K562 (cell line): ENCODE results near the gene CEMP1. TPM values are rescaled to one million over a fixed set of nuclear protein-coding genes. Genes with fewer than 3 reads are reported as not detected.

ENCODE experiments used
- GABPA ChIP-seq: fragments of 200-800 bp; sonication (Bioruptor generic); conservative IDR thresholded peaks from 2 replicates; pipeline ENCODE4 v1.6.1; 2016; ENCODE audit warnings: low read depth, missing genetic modification characterization, missing compliant biosample characterization
- HEY1 ChIP-seq: fragments of 250-450 bp; sonication (Bioruptor Pico); IDR thresholded peaks from 2 replicates; pipeline ENCODE4 v1.5.0; 2020; ENCODE audit warnings: mild to moderate bottlenecking, moderate library complexity, borderline replicate concordance
- KLF10 ChIP-seq: fragments of 250-450 bp; sonication (Bioruptor Pico); IDR thresholded peaks from 2 replicates; pipeline ENCODE4 v1.6.1; 2021; ENCODE audit warnings: matching md5 sums
- MYC ChIP-seq, 2 experiments: fragments of 250-450 bp in 1 of 2; sonication (Bioruptor Pico) in 1 of 2; IDR thresholded peaks; 2 replicates each; pipeline versions ENCODE4 v1.5.1 to v1.6.1; 2012 to 2021; ENCODE audit warnings: low read depth in 2 of 2, borderline replicate concordance in 1 of 2, improper control_type of control experiment in 1 of 2, low read length in 1 of 2, mild to moderate bottlenecking in 1 of 2, moderate library complexity in 1 of 2
- NFE2 ChIP-seq: IDR thresholded peaks from 2 replicates; pipeline ENCODE4 v1.6.1; 2014; ENCODE audit warnings: antibody characterized with exemption, low read depth
- NR2C2 ChIP-seq, 2 experiments: fragments of 200-800 bp in 1 of 2; sonication (Bioruptor generic) in 1 of 2; sonication (generic) in 1 of 2; formaldehyde crosslinking in 1 of 2; IDR thresholded peaks; 2 replicates each; pipeline versions ENCODE4 v1.6.1 to v1.8.0; 2016 to 2022; ENCODE audit warnings: mild to moderate bottlenecking in 1 of 2, missing compliant biosample characterization in 1 of 2, missing genetic modification characterization in 1 of 2, missing genetic modification reagents in 1 of 2
- NR3C1 ChIP-seq: sonication (generic); formaldehyde crosslinking; IDR thresholded peaks from 2 replicates; pipeline ENCODE4 v1.8.1; 2022; ENCODE audit warnings: missing genetic modification reagents
- NRF1 ChIP-seq, 2 experiments: fragments of 450-650 bp; IDR thresholded peaks in 1 of 2; conservative IDR thresholded peaks in 1 of 2; 2 replicates each; pipeline ENCODE4 v1.6.1; 2014; ENCODE audit warnings: mild to moderate bottlenecking in 2 of 2
- RBM14 ChIP-seq: fragments of 200-400 bp; formaldehyde crosslinking; IDR thresholded peaks from 2 replicates; pipeline ENCODE4 v1.6.1; 2018; ENCODE audit warnings: low read depth, mild to moderate bottlenecking, low read length, moderate library complexity, borderline replicate concordance; ENCODE audit not compliant: insufficient read depth
- SMC3 ChIP-seq: conservative IDR thresholded peaks from 2 replicates; pipeline ENCODE4 v1.6.1; 2011; ENCODE audit warnings: low read depth, low read length, improper control_type of control experiment; ENCODE audit not compliant: insufficient read depth
- SNIP1 ChIP-seq: fragments of 450-650 bp; IDR thresholded peaks from 2 replicates; pipeline ENCODE4 v1.7.1; 2017; ENCODE audit warnings: low read depth, mild to moderate bottlenecking
- STAG1 ChIP-seq: sonication (generic); formaldehyde crosslinking; IDR thresholded peaks from 2 replicates; pipeline ENCODE4 v1.5.0; 2020; ENCODE audit warnings: missing genetic modification reagents, borderline replicate concordance
- TBP ChIP-seq: optimal IDR thresholded peaks from 2 replicates; pipeline ENCODE3; 2011; ENCODE audit warnings: low read depth, low read length, improper control_type of control experiment
- U2AF1 ChIP-seq: fragments of 200-400 bp; formaldehyde crosslinking; optimal IDR thresholded peaks from 2 replicates; pipeline ENCODE3; 2017; ENCODE audit warnings: mild to moderate bottlenecking, low read depth, low read length, moderate library complexity
- ZNF717 ChIP-seq: fragments of 250-450 bp; sonication (Bioruptor Pico); IDR thresholded peaks from 2 replicates; pipeline ENCODE4 v1.5.0; 2021
- polyA plus RNA-seq, 8 experiments: library from polyadenylated mRNA; depleted of rRNA in 4 of 8; stranded (reverse) in 5 of 8; unstranded in 3 of 8; fragments of >200 nt; fragmentation: Nextera tagmentation in 2 of 8; fragmentation: Illumina TruSeq in 1 of 8; extraction: Ambion mirVana in 2 of 8; extraction: Trizol in 1 of 8; gene quantifications; 2 replicates each; pipeline versions ENCODE4 v1.2.1 to v1.2.3, GENCODE V29; 2011 to 2014; ENCODE audit warnings: inconsistent platforms in 1 of 8, missing spikeins in 1 of 8
- total RNA-seq, 7 experiments: library from RNA; depleted of rRNA in 6 of 7; stranded (reverse); fragments of >200 nt in 6 of 7; fragmentation: Illumina TruSeq in 2 of 7; extraction: Trizol in 2 of 7; gene quantifications; 2 replicates each; pipeline versions ENCODE4 v1.2.1 to v1.2.3, GENCODE V29; 2011 to 2021; ENCODE audit warnings: low replicate concordance in 1 of 7
- TF ChIP-seq, protein P1 (sequence below): fragments of 450-650 bp; formaldehyde crosslinking; IDR thresholded peaks from 2 replicates; pipeline ENCODE4 v1.4.0; 2022; ENCODE audit warnings: missing genetic modification characterization
- TF ChIP-seq, protein P2 (sequence below): fragments of 450-650 bp; IDR thresholded peaks from 2 replicates; pipeline ENCODE4 v1.6.1; 2016; ENCODE audit warnings: low read depth, mild to moderate bottlenecking, moderate library complexity
- TF ChIP-seq, protein P3 (sequence below): fragments of 450-650 bp; IDR thresholded peaks from 2 replicates; pipeline ENCODE4 v1.6.1; 2018; ENCODE audit warnings: mild to moderate bottlenecking, low read depth; ENCODE audit not compliant: partially characterized antibody
- TF ChIP-seq, protein P4 (sequence below): fragments of 450-650 bp; IDR thresholded peaks from 2 replicates; pipeline ENCODE4 v1.6.1; 2017; ENCODE audit warnings: antibody characterized with exemption, mild to moderate bottlenecking
- TF ChIP-seq, protein P5 (sequence below): fragments of 250-450 bp; sonication (Bioruptor Pico); IDR thresholded peaks from 2 replicates; pipeline ENCODE4 v1.8.0; 2021; ENCODE audit warnings: moderate library complexity, mild to moderate bottlenecking, inconsistent platforms

CEMP1 gene
- total and polyA plus RNA-seq, 9 of the 15 experiments (the other 6 are each of a cell fraction or from before 2014, with no cell fraction given) = 0.05 to 0.45 TPM; not detected in 7

DNA sequence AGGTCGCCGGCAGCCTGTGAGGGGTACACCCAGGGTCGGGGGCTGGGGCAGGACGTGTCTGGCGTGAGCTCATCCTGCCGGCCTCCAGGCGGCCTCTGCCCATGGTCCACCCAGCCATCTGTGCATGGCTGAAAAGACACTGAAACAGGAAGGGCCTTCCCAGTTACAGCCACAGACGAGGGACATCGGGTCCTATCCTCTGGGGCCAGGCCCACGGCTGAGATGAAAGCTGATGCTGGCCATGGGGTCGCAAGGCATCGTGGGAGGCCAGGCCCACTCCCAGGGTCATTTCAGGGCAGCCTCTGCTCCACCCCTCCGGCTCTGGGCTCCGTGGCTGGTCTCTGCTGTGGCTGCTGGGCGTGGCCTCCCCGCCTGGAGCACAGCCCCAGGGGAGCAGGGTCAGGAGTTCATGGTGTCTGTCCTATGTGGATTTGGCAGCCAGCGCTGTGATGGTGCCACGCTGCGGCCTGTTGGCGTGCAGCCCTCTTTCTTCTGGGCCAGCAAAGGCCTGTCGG is 34.0 kb downstream of the CEMP1 start (continued):
- TF ChIP-seq NR2C2 (CRISPR knock-in tag; IDR thresholded peaks at IDR 0.05) (peak; percentile 51; the same call in 1 of the 2 replicates), NR2C2 (tag; IDR thresholded peaks at IDR 0.05) (peak; percentile 92), TBP (no peak), STAG1 (CRISPR knock-in tag) (no peak), GABPA (tag) (no peak), SNIP1 (no peak), NRF1 (conservative IDR thresholded peaks at IDR 0.05 in 1 of 2, IDR thresholded peaks at IDR 0.05 in 1 of 2) (peak; percentile 56 to 66), RBM14 (no peak), ZNF717 (no peak), U2AF1 (no peak), HEY1 (CRISPR knock-in tag) (no peak), MYC (IDR thresholded peaks at IDR 0.05; ENCODE audit: low read depth, low read length) (peak; percentile 76), MYC (CRISPR knock-in tag; IDR thresholded peaks at IDR 0.05; ENCODE audit: borderline replicate concordance, low read depth) (no peak; the same call in 1 of the 2 replicates), NFE2 (no peak), SMC3 (0 out of 2 replicates have a peak, but pooled peaks have one; percentile 21), KLF10 (CRISPR knock-in tag) (no peak), NR3C1 (CRISPR knock-in tag) (no peak)
- TF ChIP-seq, protein P1, sequence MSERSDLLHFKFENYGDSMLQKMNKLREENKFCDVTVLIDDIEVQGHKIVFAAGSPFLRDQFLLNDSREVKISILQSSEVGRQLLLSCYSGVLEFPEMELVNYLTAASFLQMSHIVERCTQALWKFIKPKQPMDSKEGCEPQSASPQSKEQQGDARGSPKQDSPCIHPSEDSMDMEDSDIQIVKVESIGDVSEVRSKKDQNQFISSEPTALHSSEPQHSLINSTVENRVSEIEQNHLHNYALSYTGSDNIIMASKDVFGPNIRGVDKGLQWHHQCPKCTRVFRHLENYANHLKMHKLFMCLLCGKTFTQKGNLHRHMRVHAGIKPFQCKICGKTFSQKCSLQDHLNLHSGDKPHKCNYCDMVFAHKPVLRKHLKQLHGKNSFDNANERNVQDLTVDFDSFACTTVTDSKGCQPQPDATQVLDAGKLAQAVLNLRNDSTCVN (CRISPR knock-in tag) = no peak
- TF ChIP-seq, protein P2, sequence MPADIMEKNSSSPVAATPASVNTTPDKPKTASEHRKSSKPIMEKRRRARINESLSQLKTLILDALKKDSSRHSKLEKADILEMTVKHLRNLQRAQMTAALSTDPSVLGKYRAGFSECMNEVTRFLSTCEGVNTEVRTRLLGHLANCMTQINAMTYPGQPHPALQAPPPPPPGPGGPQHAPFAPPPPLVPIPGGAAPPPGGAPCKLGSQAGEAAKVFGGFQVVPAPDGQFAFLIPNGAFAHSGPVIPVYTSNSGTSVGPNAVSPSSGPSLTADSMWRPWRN = no peak
- TF ChIP-seq, protein P3, sequence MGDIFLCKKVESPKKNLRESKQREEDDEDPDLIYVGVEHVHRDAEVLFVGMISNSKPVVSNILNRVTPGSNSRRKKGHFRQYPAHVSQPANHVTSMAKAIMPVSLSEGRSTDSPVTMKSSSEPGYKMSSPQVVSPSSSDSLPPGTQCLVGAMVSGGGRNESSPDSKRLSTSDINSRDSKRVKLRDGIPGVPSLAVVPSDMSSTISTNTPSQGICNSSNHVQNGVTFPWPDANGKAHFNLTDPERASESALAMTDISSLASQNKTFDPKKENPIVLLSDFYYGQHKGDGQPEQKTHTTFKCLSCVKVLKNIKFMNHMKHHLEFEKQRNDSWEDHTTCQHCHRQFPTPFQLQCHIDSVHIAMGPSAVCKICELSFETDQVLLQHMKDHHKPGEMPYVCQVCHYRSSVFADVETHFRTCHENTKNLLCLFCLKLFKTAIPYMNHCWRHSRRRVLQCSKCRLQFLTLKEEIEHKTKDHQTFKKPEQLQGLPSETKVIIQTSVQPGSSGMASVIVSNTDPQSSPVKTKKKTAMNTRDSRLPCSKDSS = no peak
- TF ChIP-seq, protein P4, sequence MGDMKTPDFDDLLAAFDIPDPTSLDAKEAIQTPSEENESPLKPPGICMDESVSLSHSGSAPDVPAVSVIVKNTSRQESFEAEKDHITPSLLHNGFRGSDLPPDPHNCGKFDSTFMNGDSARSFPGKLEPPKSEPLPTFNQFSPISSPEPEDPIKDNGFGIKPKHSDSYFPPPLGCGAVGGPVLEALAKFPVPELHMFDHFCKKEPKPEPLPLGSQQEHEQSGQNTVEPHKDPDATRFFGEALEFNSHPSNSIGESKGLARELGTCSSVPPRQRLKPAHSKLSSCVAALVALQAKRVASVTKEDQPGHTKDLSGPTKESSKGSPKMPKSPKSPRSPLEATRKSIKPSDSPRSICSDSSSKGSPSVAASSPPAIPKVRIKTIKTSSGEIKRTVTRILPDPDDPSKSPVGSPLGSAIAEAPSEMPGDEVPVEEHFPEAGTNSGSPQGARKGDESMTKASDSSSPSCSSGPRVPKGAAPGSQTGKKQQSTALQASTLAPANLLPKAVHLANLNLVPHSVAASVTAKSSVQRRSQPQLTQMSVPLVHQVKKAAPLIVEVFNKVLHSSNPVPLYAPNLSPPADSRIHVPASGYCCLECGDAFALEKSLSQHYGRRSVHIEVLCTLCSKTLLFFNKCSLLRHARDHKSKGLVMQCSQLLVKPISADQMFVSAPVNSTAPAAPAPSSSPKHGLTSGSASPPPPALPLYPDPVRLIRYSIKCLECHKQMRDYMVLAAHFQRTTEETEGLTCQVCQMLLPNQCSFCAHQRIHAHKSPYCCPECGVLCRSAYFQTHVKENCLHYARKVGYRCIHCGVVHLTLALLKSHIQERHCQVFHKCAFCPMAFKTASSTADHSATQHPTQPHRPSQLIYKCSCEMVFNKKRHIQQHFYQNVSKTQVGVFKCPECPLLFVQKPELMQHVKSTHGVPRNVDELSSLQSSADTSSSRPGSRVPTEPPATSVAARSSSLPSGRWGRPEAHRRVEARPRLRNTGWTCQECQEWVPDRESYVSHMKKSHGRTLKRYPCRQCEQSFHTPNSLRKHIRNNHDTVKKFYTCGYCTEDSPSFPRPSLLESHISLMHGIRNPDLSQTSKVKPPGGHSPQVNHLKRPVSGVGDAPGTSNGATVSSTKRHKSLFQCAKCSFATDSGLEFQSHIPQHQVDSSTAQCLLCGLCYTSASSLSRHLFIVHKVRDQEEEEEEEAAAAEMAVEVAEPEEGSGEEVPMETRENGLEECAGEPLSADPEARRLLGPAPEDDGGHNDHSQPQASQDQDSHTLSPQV = peak; percentile 74
- TF ChIP-seq, protein P5, sequence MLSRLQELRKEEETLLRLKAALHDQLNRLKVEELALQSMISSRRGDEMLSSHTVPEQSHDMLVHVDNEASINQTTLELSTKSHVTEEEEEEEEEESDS (CRISPR knock-in tag) = no peak
